Colonic mucosa (tissue), 4 donors: ENCODE data around the gene RSKR. TPM values are rescaled to one million over a fixed set of nuclear protein-coding genes. Genes with fewer than 3 reads are reported as not detected.

ENCODE experiments used
- DNase-seq: peaks from one replicate; pipeline ENCODE4 v3.0.0-alpha.2; 2020
- H3K27ac ChIP-seq: fragments of 200-600 bp; one replicate; pipeline ENCODE4 v1.8.0; 2021
- H3K27me3 ChIP-seq: fragments of 200-600 bp; one replicate; pipeline ENCODE4 v1.8.0; 2021
- H3K36me3 ChIP-seq: fragments of 200-600 bp; one replicate; pipeline ENCODE4 v1.8.0; 2021
- H3K4me1 ChIP-seq: fragments of 200-600 bp; one replicate; pipeline ENCODE4 v1.8.0; 2021; ENCODE audit warnings: mild to moderate bottlenecking
- H3K4me3 ChIP-seq: fragments of 200-600 bp; one replicate; pipeline ENCODE4 v1.8.0; 2021
- H3K9ac ChIP-seq, 2 donors: one replicate each; pipeline ENCODE4 v1.7.0; 2013; ENCODE audit warnings: control low read depth in 2 of 2, low read depth in 2 of 2, low read length in 2 of 2
- H3K9me3 ChIP-seq: fragments of 200-600 bp; one replicate; pipeline ENCODE4 v1.8.0; 2021
- intact Hi-C: fragments of 100-400 bp; cut with DNase I; formaldehyde crosslinking; loops from one replicate; pipeline ENCODE4 v1.14.1; 2022
- total RNA-seq, 2 donors: library from RNA; stranded (reverse); fragmentation: NEBNext Ultra II Directional in 1 of 2; extraction: Animal tissue kit (Norgen Biotek cat#: 25700) in 1 of 2; gene quantifications; one replicate each; pipeline ENCODE4 v1.2.1, GENCODE V29; 2021
- TF ChIP-seq, protein P1 (sequence below): fragments of 200-600 bp; IDR thresholded peaks from one replicate; pipeline ENCODE4 v1.8.0; 2022; ENCODE audit warnings: antibody characterized with exemption, mild to moderate bottlenecking
- donor health status: healthy.
- donor health status: DM: no; HTN: no; CAD: no.
- donor health status: DM: no; HTN: no; CAD: no.

RSKR gene
- total RNA-seq, 2 donors from 2014 or later: 3.2 to 16.2 TPM

DNA sequence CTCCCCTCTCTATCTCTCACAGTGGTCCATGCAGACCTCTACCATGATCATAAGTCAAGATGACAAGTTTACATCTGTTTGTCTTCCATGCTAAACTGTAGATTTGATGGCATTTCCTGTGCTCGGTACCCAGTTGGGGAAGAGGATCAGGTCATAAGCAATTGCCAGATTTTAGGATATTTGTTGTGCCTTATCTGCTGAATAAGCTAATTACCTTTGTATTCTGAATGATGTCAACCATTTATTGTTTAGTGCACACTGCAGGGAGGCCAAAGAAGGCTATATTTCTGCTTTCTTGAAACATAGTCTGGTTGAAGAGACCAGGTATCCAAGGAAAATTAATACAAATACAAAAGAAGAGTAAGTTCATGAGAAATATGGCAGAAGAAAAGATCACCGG is 31.5 kb downstream of the RSKR start:
- H3K36me3 ChIP-seq: no peaks in the 10 kb centered on the region
- H3K27me3 ChIP-seq: no peaks in the 10 kb centered on the region
- intact Hi-C loops: no loop called here
- H3K9me3 ChIP-seq: no peaks in the 10 kb centered on the region
- TF ChIP-seq, protein P1, sequence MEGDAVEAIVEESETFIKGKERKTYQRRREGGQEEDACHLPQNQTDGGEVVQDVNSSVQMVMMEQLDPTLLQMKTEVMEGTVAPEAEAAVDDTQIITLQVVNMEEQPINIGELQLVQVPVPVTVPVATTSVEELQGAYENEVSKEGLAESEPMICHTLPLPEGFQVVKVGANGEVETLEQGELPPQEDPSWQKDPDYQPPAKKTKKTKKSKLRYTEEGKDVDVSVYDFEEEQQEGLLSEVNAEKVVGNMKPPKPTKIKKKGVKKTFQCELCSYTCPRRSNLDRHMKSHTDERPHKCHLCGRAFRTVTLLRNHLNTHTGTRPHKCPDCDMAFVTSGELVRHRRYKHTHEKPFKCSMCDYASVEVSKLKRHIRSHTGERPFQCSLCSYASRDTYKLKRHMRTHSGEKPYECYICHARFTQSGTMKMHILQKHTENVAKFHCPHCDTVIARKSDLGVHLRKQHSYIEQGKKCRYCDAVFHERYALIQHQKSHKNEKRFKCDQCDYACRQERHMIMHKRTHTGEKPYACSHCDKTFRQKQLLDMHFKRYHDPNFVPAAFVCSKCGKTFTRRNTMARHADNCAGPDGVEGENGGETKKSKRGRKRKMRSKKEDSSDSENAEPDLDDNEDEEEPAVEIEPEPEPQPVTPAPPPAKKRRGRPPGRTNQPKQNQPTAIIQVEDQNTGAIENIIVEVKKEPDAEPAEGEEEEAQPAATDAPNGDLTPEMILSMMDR: no peak
- H3K27ac ChIP-seq: no peak overlapping the region
- H3K4me3 ChIP-seq: no peak overlapping the region
- no peak overlapping the region for H3K9ac ChIP-seq
- DNase-seq: no peak
- H3K4me1 ChIP-seq: no peaks in the 10 kb centered on the region

DNA sequence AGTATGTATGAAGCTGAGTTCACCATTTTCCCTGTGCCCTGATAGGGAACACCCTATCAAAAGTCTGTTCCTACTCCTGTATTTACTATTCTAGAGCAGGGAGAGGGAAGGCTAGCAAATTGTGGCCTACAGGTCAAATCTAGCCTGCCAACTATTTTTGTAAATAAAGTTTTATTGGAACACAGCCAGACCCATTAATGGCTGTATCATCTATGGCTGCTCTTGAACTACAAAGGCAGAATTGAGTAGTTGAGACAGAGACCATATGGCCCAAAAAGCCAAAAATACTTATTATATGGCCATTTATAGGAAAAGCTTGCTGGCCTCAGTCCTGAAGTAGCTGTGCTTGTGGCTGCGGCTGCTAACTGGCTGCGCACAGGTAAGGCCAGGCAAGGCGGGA is 33.0 kb downstream of the RSKR start:
- H3K36me3 ChIP-seq: no peaks in the 10 kb centered on the region
- intact Hi-C loops: no loop called here

DNA sequence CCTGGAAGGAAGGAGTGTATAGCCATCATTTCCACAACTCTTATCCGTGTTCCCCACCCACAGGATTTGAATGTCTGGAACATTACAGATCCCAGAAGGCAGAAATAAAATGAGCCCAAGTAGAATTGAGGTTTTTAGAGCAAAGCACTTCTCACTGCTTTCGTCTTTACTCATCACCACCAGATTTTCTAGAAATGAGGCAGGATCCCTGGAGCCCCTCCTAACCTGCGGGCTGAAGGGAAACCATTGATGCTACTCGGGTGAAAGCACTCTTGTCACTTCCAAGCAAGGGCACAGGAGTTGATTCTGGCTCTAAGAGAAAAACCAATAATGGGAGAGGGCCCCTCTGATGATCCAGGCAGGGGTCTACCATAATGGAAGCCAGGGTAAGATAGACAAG is 34.5 kb downstream of the RSKR start:
- TF ChIP-seq, protein P1: no peak
- H3K36me3 ChIP-seq: no peaks in the 10 kb centered on the region
- H3K27ac ChIP-seq: no peak overlapping the region
- no peak overlapping the region for H3K4me3 ChIP-seq
- no peak for DNase-seq
- H3K4me1 ChIP-seq: no peaks in the 10 kb centered on the region
- no peaks in the 10 kb centered on the region for H3K9me3 ChIP-seq
- intact Hi-C loops: no loop called here
- no peak overlapping the region for H3K9ac ChIP-seq
- no peaks in the 10 kb centered on the region for H3K27me3 ChIP-seq

More for the DNA sequence above, 33.0 kb downstream of the RSKR start:
- no peaks in the 10 kb centered on the region for H3K9me3 ChIP-seq
- H3K27me3 ChIP-seq: no peaks in the 10 kb centered on the region
- no peak overlapping the region for H3K4me3 ChIP-seq
- DNase-seq: no peak
- H3K27ac ChIP-seq: no peak overlapping the region
- H3K9ac ChIP-seq: no peak overlapping the region
- TF ChIP-seq, protein P1: no peak
- no peaks in the 10 kb centered on the region for H3K4me1 ChIP-seq

DNA sequence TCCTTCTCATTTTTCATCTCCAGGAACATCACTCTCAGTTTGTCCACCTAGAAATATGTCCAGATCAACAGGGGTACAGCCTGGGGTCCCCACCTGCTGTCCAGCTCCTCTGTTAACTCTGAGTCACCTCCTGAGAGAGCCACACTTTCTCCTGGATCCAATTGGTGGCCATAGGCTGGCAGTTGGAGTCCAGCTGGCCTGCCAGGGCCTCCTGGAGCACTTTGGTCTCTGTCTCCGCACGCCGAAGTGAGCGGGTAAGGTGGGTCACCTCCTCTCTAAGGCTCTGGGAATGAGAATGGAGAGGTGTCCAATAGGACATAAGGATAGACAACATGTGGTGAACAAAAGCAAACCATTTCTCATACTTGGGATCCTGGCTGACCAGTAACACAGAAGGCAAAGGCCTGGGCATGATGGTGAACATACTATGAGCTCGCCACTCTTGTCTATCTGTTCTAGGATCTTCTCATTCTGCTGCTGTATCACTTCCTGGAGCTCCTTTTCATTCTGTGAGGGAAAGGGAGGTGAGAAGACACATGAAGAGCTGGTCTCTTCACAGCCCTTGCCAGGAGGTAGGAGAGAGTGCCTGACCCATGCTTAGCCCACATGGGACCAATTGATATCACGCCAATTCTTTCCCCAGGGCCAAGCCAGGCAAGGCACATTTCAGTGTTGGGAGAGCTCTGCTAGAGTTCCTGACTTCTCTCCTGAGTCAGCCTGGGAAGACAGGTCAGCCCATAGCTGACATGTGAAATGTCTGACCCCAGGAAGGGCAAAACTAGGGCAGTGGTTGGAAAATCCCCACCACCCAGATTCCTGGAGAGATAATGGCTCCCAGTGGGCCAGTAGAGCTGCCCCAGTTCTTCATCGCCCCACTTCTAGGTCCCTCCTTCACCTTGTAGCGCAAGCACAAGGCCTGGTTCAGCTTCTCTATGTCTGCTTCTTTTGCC is 35.5 kb downstream of the RSKR start:
- Histone ChIP-seq H3K4me1 (no peaks in the 10 kb centered on the region), H3K9ac (no peak overlapping the region), H3K9me3 (no peaks in the 10 kb centered on the region), H3K27ac (no peak overlapping the region), H3K27me3 (no peaks in the 10 kb centered on the region), H3K4me3 (no peak overlapping the region), H3K36me3 (no peaks in the 10 kb centered on the region)
- DNase-seq: no peak
- intact Hi-C loops: no loop called here
- TF ChIP-seq, protein P1: no peak

DNA sequence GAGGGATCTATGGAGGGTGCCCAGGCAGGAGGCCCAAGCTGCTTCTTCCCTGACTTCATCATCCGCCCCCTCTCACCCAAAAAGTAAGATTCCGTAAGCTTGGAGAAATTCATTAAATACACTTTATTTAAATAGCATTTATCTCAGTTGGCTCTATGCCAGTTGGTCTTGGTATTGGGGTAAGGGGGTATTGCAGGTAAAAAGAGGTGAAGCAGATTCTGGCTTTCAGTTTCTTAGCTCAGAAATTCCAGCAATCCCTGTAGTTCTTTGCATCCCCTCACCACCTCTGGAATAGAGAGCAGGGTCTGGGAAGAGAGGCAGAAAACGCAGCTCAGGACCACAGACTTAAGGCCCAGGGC is 36.5 kb downstream of the RSKR start:
- Histone ChIP-seq H3K9me3 (no peaks in the 10 kb centered on the region), H3K4me3 (no peak overlapping the region), H3K27me3 (no peaks in the 10 kb centered on the region), H3K9ac (no peak overlapping the region), H3K27ac (peak overlapping the region; percentile 10), H3K4me1 (no peaks in the 10 kb centered on the region), H3K36me3 (no peaks in the 10 kb centered on the region)
- DNase-seq: no peak
- TF ChIP-seq, protein P1: no peak
- intact Hi-C loops: no loop called here
